ENCODE data around the gene ZMYM2.
A peak's percentile ranks its signal among the peaks of the same experiment; 100 is the strongest.

ZMYM2 gene

DNA sequence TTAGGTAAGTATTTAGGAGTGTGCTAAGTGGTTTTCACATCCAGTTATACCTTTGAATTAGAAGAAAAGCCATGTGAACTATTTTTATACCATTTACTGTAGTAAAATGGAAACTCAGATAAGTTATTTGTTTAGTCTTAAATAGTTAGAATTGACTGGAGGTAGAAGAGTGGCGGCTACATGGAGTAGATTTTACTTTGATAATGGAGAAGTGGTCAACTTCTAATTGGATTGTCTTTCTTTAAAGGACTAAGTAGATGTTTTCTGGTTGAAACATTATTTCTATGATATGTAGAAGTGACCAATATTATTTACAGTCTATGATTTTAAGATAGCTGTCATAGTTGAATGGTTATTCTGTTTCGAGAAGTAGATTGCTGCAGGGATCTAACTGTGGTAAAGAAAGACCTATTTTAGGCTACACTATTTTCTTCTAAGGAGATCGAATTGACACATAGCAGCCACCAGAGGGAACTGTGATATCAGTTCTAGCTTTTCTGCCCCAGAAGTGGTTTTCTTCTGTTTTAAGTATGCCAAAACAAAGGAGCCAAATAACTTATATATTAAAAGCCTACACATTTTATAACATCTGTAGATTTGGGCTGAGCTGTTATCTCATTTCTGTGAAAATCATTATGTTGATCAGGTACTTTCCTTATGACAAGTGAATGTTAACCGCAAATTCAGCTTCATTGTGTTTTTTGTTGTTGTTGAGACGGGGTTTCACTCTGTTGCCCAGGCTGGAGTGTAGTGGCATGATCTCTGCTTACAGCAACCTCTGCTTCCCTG, 26.1 kb downstream of the ZMYM2 start:
- peaks cover 57% of the 10 kb centered on the region for H3K36me3 ChIP-seq (ENCODE audit: control insufficient read depth, insufficient read depth, low read length, severe bottlenecking)
- H3K9me3 ChIP-seq (ENCODE audit: control insufficient read depth, low read length) = no peaks in the 10 kb centered on the region
- no peak overlapping the region for H3K4me3 ChIP-seq (ENCODE audit: low read length)
- no peaks in the 10 kb centered on the region for H3K27me3 ChIP-seq (replicated peaks; ENCODE audit: control insufficient read depth, insufficient read depth, low read length)
- H3K4me1 ChIP-seq (ENCODE audit: control insufficient read depth, insufficient read depth, low read length) = peaks cover 9% of the 10 kb centered on the region
- DNase-seq (ENCODE audit: low read depth) = peak; percentile 67
- no peak overlapping the region for H3K9ac ChIP-seq (ENCODE audit: low read length)

DNA sequence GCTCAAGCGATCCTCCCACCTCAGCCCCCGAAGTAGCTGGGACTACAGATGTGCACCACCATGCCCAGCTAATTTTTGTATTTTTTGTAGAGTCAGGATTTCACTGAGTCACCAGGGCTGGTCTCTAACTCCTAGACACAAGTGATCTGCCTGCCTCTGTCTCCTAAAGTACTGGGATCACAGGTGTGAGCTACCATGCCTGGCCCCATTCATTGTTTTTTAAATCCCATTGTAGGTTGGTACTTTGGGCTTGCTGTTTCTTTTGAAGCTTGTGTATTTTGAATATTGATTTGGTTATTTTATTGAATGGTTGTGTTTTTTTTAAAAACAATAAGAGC, 26.7 kb downstream of the ZMYM2 start:
- Histone ChIP-seq H3K9me3 (ENCODE audit: control insufficient read depth, low read length) (no peaks in the 10 kb centered on the region), H3K27me3 (replicated peaks; ENCODE audit: control insufficient read depth, insufficient read depth, low read length) (no peaks in the 10 kb centered on the region), H3K4me3 (ENCODE audit: low read length) (no peak overlapping the region), H3K9ac (ENCODE audit: low read length) (no peak overlapping the region), H3K4me1 (ENCODE audit: control insufficient read depth, insufficient read depth, low read length) (peaks cover 9% of the 10 kb centered on the region), H3K36me3 (ENCODE audit: control insufficient read depth, insufficient read depth, low read length, severe bottlenecking) (peaks cover 58% of the 10 kb centered on the region)
- DNase-seq (ENCODE audit: low read depth) = no peak

DNA sequence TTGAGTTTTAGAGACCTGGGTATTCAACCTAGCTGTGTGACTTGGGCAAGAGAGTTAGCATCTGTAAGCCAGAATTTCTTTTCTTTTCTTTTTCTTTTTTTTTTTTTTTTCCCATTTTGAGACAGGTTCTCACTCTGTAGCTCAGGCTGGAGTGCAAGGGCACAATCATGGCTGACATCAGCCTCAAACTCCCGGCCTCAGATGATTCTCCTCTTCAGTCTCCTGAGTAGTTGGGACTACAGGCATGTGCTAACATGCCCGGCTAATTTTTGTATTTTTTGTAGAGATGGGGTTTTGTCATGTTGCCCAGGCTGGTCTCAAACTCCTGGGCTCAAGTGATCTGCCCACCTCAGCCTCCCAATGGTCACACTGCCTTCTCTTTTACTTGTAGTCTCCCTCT, 33.0 kb downstream of the ZMYM2 start:
- DNase-seq (ENCODE audit: low read depth) = no peak
- no peak overlapping the region for H3K4me3 ChIP-seq (ENCODE audit: low read length)
- H3K27me3 ChIP-seq (replicated peaks; ENCODE audit: control insufficient read depth, insufficient read depth, low read length) = no peaks in the 10 kb centered on the region
- no peak overlapping the region for H3K9ac ChIP-seq (ENCODE audit: low read length)
- H3K4me1 ChIP-seq (ENCODE audit: control insufficient read depth, insufficient read depth, low read length) = no peaks in the 10 kb centered on the region
- peaks cover 75% of the 10 kb centered on the region for H3K36me3 ChIP-seq (ENCODE audit: control insufficient read depth, insufficient read depth, low read length, severe bottlenecking)
- no peaks in the 10 kb centered on the region for H3K9me3 ChIP-seq (ENCODE audit: control insufficient read depth, low read length)

DNA sequence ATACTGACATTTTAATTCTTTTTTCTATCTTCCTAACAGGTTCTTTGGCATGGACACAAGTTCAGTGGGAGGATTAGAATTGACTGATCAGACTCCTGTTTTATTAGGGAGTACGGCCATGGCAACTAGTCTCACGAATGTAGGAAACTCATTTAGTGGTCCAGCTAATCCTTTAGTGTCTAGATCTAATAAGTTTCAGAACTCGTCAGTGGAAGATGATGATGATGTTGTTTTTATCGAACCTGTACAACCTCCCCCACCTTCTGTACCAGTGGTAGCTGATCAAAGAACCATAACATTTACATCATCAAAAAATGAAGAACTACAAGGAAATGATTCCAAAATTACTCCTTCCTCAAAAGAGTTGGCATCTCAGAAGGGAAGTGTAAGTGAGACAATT, 34.5 kb downstream of the ZMYM2 start:
- Histone ChIP-seq H3K9ac (ENCODE audit: low read length) (no peak overlapping the region), H3K4me3 (ENCODE audit: low read length) (no peak overlapping the region), H3K4me1 (ENCODE audit: control insufficient read depth, insufficient read depth, low read length) (no peaks in the 10 kb centered on the region), H3K27me3 (replicated peaks; ENCODE audit: control insufficient read depth, insufficient read depth, low read length) (no peaks in the 10 kb centered on the region), H3K9me3 (ENCODE audit: control insufficient read depth, low read length) (no peaks in the 10 kb centered on the region), H3K36me3 (ENCODE audit: control insufficient read depth, insufficient read depth, low read length, severe bottlenecking) (peaks cover 82% of the 10 kb centered on the region)
- DNase-seq (ENCODE audit: low read depth) = no peak

DNA sequence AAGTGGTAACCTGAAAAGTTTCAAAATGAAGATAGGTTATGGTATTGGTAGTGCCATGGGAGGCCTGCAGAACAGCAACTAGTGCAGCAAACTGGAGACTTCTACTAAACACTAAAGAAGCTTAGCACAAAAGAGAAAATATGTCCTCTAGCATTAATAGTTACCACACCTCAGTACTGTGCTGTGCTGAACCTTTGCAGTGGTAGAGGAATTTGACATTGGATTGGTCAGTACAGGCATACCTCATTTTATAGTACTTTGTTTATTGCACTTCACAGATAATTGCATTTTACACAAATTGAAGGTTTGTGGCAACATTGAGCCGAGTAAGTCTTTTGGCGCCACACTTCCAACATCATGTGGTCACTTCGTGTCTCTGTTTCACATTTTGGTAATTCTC, 40.4 kb downstream of the ZMYM2 start:
- Histone ChIP-seq H3K4me3 (ENCODE audit: low read length) (no peak overlapping the region), H3K9ac (ENCODE audit: low read length) (no peak overlapping the region), H3K4me1 (ENCODE audit: control insufficient read depth, insufficient read depth, low read length) (peaks cover 7% of the 10 kb centered on the region), H3K36me3 (ENCODE audit: control insufficient read depth, insufficient read depth, low read length, severe bottlenecking) (peaks cover 77% of the 10 kb centered on the region), H3K27me3 (replicated peaks; ENCODE audit: control insufficient read depth, insufficient read depth, low read length) (no peaks in the 10 kb centered on the region), H3K9me3 (ENCODE audit: control insufficient read depth, low read length) (no peaks in the 10 kb centered on the region)
- no peak for DNase-seq (ENCODE audit: low read depth)

DNA sequence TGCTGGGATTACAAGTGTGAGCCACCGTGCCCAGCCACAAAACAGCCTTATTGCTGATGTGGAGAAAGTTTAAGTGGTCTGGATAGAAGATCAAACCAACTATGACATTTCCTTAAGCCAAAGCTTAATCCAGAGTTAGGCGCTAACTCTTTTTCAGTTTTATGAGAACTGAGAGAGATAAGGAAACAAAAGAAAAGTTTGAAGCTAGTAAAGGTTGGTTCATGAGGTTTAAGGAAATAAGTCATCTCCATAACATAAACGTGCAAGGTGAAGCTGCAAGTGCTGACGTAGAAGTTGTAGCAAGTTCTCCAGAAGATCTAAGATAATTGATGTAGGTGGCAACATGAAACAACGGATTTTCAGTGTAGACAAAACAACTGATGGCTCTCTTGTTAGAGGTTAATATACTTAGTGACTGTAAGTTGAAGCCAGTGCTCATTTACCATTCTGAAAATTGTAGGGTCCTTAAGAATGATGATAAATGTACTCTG, 41.6 kb downstream of the ZMYM2 start:
- H3K4me3 ChIP-seq (ENCODE audit: low read length) = no peak overlapping the region
- no peak for DNase-seq (ENCODE audit: low read depth)
- H3K4me1 ChIP-seq (ENCODE audit: control insufficient read depth, insufficient read depth, low read length) = peaks cover 7% of the 10 kb centered on the region
- H3K9ac ChIP-seq (ENCODE audit: low read length) = no peak overlapping the region
- H3K36me3 ChIP-seq (ENCODE audit: control insufficient read depth, insufficient read depth, low read length, severe bottlenecking) = peaks cover 78% of the 10 kb centered on the region
- no peaks in the 10 kb centered on the region for H3K9me3 ChIP-seq (ENCODE audit: control insufficient read depth, low read length)
- no peaks in the 10 kb centered on the region for H3K27me3 ChIP-seq (replicated peaks; ENCODE audit: control insufficient read depth, insufficient read depth, low read length)

DNA sequence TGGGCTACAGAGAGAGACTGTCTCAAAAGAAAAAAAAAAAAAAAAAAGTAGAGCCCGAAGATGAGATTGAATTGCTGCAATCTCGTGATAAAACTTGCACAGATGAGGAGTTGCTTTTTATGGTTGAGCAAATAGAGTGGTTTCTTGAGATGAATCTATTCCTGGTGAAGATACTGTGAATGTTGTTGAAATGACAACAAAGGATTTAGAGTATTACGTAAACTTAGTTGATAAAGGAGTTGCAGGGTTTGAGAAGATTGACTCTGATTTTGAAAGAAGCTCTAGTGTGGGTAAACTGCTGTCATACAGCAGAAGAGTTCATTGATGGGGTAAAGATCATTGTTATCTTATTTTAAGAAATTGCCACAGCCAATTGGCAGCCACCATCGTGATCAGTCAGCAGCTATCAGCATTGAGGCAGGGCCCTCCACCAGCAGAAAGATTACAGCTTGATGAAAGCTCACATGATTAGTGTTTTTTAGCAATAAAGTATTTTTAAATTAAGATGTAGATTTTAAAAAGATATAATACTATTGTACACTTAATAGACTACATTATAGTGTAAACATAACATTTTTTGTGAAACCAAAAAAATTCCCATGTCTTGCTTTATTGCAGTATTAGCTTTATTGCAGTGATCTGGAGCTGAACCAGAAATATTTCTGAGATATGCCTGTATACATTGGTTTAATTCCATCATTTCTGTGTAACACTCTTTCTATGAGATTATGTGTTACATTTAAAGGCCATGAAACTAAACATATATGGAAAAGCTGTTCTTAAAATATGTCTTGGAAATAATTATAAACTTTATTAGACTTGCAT, 43.1 kb downstream of the ZMYM2 start:
- no peaks in the 10 kb centered on the region for H3K27me3 ChIP-seq (replicated peaks; ENCODE audit: control insufficient read depth, insufficient read depth, low read length)
- DNase-seq (ENCODE audit: low read depth) = no peak
- H3K4me1 ChIP-seq (ENCODE audit: control insufficient read depth, insufficient read depth, low read length) = peaks cover 7% of the 10 kb centered on the region
- H3K9ac ChIP-seq (ENCODE audit: low read length) = no peak overlapping the region
- no peak overlapping the region for H3K4me3 ChIP-seq (ENCODE audit: low read length)
- no peaks in the 10 kb centered on the region for H3K9me3 ChIP-seq (ENCODE audit: control insufficient read depth, low read length)
- peaks cover 79% of the 10 kb centered on the region for H3K36me3 ChIP-seq (ENCODE audit: control insufficient read depth, insufficient read depth, low read length, severe bottlenecking)

DNA sequence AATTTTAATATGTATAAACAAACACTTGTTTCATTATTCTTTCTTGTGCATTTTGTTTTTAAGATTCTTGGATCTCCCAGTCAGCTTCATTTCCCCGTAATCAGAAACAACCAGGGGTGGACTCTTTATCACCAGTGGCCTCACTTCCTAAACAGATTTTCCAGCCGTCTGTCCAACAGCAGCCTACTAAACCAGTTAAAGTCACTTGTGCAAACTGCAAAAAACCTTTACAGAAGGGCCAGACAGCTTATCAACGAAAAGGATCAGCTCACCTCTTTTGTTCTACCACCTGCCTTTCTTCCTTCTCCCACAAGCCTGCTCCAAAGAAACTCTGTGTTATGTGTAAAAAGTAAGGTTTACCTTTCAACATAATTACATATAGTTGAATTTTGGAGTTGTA, 44.3 kb downstream of the ZMYM2 start:
- H3K27me3 ChIP-seq (replicated peaks; ENCODE audit: control insufficient read depth, insufficient read depth, low read length) = no peaks in the 10 kb centered on the region
- peaks cover 7% of the 10 kb centered on the region for H3K4me1 ChIP-seq (ENCODE audit: control insufficient read depth, insufficient read depth, low read length)
- H3K4me3 ChIP-seq (ENCODE audit: low read length) = no peak overlapping the region
- no peak for DNase-seq (ENCODE audit: low read depth)
- H3K9me3 ChIP-seq (ENCODE audit: control insufficient read depth, low read length) = no peaks in the 10 kb centered on the region
- H3K36me3 ChIP-seq (ENCODE audit: control insufficient read depth, insufficient read depth, low read length, severe bottlenecking) = peaks cover 82% of the 10 kb centered on the region
- H3K9ac ChIP-seq (ENCODE audit: low read length) = no peak overlapping the region

DNA sequence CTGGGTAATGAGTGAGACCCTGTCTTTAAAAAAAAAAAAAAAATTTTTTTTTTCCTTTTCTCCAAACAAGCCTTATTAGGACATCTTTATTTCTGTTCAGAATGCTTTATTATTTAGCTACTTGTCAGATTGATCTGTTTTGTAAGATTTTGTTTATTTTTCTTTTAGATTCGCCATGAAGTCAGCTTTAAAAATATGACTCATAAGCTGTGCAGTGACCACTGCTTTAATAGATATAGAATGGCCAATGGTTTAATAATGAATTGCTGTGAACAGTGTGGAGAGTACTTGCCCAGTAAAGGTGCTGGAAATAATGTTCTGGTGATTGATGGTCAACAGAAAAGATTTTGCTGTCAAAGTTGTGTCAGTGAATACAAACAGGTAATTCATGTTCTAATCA, 47.7 kb downstream of the ZMYM2 start:
- Histone ChIP-seq H3K4me3 (ENCODE audit: low read length) (no peak overlapping the region), H3K9ac (ENCODE audit: low read length) (no peak overlapping the region), H3K27me3 (replicated peaks; ENCODE audit: control insufficient read depth, insufficient read depth, low read length) (no peaks in the 10 kb centered on the region), H3K9me3 (ENCODE audit: control insufficient read depth, low read length) (peaks cover 7% of the 10 kb centered on the region), H3K36me3 (ENCODE audit: control insufficient read depth, insufficient read depth, low read length, severe bottlenecking) (peaks cover 88% of the 10 kb centered on the region), H3K4me1 (ENCODE audit: control insufficient read depth, insufficient read depth, low read length) (peaks cover 5% of the 10 kb centered on the region)
- no peak for DNase-seq (ENCODE audit: low read depth)

DNA sequence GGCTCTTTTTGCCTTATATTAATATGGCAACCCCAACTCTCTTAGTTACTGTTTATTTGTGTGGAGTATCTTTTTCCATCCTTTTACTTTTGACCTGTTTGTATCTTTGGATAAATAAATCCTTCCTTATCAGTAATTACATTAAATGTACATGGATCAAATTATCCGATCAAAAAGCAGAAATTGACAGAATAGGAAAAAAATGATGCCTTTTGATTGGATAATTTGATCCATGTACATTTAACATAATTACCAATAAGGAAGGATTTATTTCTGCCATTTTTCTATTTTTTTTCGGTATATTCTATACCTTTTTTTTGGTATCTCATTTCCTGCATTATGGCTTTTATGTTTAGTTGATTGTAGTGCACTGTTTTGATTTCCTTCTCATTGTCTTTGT, 57.2 kb downstream of the ZMYM2 start:
- Histone ChIP-seq H3K4me3 (ENCODE audit: low read length) (peak overlapping the region; percentile 44), H3K36me3 (ENCODE audit: control insufficient read depth, insufficient read depth, low read length, severe bottlenecking) (peaks cover 81% of the 10 kb centered on the region)

DNA sequence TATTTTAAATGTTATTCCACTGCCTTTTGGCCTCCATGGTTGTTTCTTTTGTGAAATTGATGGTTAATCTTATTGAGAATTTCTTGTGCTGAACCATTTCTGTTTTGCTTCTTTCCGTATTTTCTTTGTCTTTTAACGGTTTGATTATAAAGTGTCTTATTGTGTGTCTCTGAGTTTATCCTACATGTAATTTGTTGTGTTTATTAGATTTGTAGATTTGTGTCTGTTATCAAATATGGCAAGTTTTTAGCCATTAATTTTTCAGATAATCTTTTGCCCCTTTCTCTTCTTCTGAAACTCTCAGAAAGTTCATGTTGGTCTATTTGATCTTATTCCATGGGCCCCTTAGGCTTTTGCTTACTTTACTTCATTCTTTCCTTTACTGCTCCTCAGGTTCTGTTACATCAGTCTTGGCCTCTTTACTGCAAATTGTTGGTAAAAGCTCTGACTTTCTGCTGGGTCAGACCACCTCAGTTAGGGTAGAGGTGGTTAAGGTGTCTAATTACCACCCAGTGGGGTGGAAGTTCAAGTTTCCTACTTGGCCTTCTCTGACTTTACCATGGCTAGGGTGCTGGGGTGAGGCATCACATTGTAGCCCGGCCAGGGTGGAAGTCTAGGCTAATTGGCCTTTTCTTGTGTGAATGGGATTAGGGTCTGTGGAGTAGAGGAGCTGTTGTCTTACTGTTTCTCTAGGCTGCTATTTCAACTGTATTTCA, 58.3 kb downstream of the ZMYM2 start:
- DNase-seq (ENCODE audit: low read depth) = no peak
- H3K36me3 ChIP-seq (ENCODE audit: control insufficient read depth, insufficient read depth, low read length, severe bottlenecking) = peaks cover 83% of the 10 kb centered on the region

More for the DNA sequence above, 57.2 kb downstream of the ZMYM2 start:
- Histone ChIP-seq H3K27me3 (replicated peaks; ENCODE audit: control insufficient read depth, insufficient read depth, low read length) (no peaks in the 10 kb centered on the region), H3K9ac (ENCODE audit: low read length) (no peak overlapping the region), H3K4me1 (ENCODE audit: control insufficient read depth, insufficient read depth, low read length) (no peaks in the 10 kb centered on the region), H3K9me3 (ENCODE audit: control insufficient read depth, low read length) (peaks cover 30% of the 10 kb centered on the region)
- DNase-seq (ENCODE audit: low read depth) = no peak

More for the DNA sequence above, 58.3 kb downstream of the ZMYM2 start:
- Histone ChIP-seq H3K4me1 (ENCODE audit: control insufficient read depth, insufficient read depth, low read length) (peaks cover 6% of the 10 kb centered on the region), H3K9ac (ENCODE audit: low read length) (no peak overlapping the region), H3K4me3 (ENCODE audit: low read length) (peak overlapping the region; percentile 44), H3K9me3 (ENCODE audit: control insufficient read depth, low read length) (peaks cover 30% of the 10 kb centered on the region), H3K27me3 (replicated peaks; ENCODE audit: control insufficient read depth, insufficient read depth, low read length) (no peaks in the 10 kb centered on the region)
